ENCODE measurements around the gene RSRP1.

RSRP1 gene

DNA sequence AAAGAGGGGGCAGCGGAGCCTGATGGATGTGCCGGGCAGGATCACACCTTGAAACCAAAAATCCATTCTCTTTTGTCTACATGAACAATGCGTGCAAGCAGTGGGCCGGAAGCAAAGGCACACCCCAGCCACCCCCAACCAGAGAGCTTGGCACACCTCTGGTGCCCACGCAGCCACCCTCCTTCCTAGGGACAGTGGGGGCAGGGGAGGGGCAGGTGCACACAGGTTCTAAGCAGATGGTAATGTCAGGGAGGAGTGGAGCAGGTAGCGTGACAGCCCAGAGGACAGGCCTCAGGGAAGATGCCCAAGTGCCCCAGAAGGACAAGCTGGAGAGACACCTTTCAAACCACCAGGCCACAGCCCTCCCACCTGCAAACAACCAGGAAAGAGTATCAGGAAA, 51.4 kb downstream of the RSRP1 start:
- H3K4me3 ChIP-seq (ENCODE audit: low read depth, low read length): no peak overlapping the region
- DNase-seq (ENCODE audit: low read depth): no peak
- no peak for TF ChIP-seq CTCF (IDR thresholded peaks at IDR 0.05; ENCODE audit: insufficient read depth, low read depth, low read length, missing control alignments)

- no peak for TF ChIP-seq CTCF (IDR thresholded peaks at IDR 0.05; ENCODE audit: insufficient read depth, low read depth, low read length, missing control alignments)
- no peak overlapping the region for H3K4me3 ChIP-seq (ENCODE audit: low read depth, low read length)
These were observed 52.7 kb downstream of the RSRP1 start for GRCh38 chr1:25194572-25195020.

DNA sequence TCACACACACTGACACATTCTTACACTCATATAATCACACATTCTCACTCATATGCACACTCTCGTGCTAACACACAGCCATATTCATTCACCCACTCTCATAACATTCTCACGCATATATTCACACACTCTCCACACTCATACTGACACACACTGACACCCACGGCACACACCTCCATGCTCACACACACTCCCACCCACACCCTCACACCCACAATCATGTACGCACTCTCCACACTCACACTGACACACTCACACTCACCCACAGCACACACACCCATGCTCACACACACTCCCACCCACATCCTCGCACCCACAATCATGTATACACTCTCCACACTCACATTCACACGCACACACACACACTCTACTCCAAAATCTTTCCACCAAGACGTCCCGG, 53.2 kb downstream of the RSRP1 start:
- no peak for DNase-seq (ENCODE audit: low read depth)
- H3K4me3 ChIP-seq (ENCODE audit: low read depth, low read length): no peak overlapping the region
- TF ChIP-seq CTCF (IDR thresholded peaks at IDR 0.05; ENCODE audit: insufficient read depth, low read depth, low read length, missing control alignments): no peak

More at GRCh38 chr1:25194572-25195020, 52.7 kb downstream of the RSRP1 start:
- no peak for DNase-seq (ENCODE audit: low read depth)

GRCh38 chr1:25193229-25193628, 54.0 kb downstream of the RSRP1 start:
- H3K4me3 ChIP-seq (ENCODE audit: low read depth, low read length): no peak overlapping the region
- TF ChIP-seq CTCF (IDR thresholded peaks at IDR 0.05; ENCODE audit: insufficient read depth, low read depth, low read length, missing control alignments): no peak
- no peak for DNase-seq (ENCODE audit: low read depth)

Data from GM12865 (cell line).